Activated CD4-positive, alpha-beta T cell treated with anti-CD3 and anti-CD28 coated beads, Interleukin-2, amount 10 ng/mL, durations not matched to agents 7 days and 5 days (primary cell): ENCODE data around the gene TRRAP. TPM values are rescaled to one million over a fixed set of nuclear protein-coding genes. Genes with fewer than 3 reads are reported as not detected.
A peak's percentile ranks its signal among the peaks of the same experiment; 100 is the strongest.
"Not testable (repeated sequence)": the region's sequence is repeated elsewhere in the genome, so short reads cannot be mapped to it uniquely, and the experiment has no call there.

Experiments
- CTCF ChIA-PET: fragments of 350-600 bp; sonication (Branson Sonifier 250); formaldehyde crosslinking; loops from one replicate; lab custom pipeline; 2021; ENCODE audit warnings: antibody characterized with exemption; lab: Charles Lee
- POLR2A ChIA-PET: fragments of 350-600 bp; sonication (Branson Sonifier 250); formaldehyde crosslinking; loops from one replicate; lab custom pipeline; 2021; ENCODE audit warnings: antibody characterized with exemption; lab: Charles Lee
- DNase-seq: peaks from one replicate; pipeline ENCODE4 v3.0.0-alpha.2; 2020
- H3K27ac Mint-ChIP-seq: one replicate; pipeline ENCODE4 v1.8.0; 2021; ENCODE audit warnings: mild to moderate bottlenecking, moderate library complexity, mixed read lengths
- H3K27me3 Mint-ChIP-seq: one replicate; pipeline ENCODE4 v1.8.0; 2021; ENCODE audit warnings: mixed read lengths
- H3K36me3 Mint-ChIP-seq: one replicate; pipeline ENCODE4 v1.8.0; 2021; ENCODE audit warnings: low read depth, mixed read lengths
- H3K4me1 Mint-ChIP-seq: one replicate; pipeline ENCODE4 v1.8.0; 2021; ENCODE audit warnings: mixed read lengths
- H3K4me3 Mint-ChIP-seq: one replicate; pipeline ENCODE4 v1.8.0; 2021; ENCODE audit warnings: mild to moderate bottlenecking, moderate library complexity, mixed read lengths
- H3K9me3 Mint-ChIP-seq: one replicate; pipeline ENCODE4 v1.8.0; 2021; ENCODE audit warnings: mixed read lengths
- total RNA-seq, 2 experiments: library from RNA; stranded (reverse); gene quantifications; one replicate each; pipeline ENCODE4 v1.2.3, GENCODE V29; 2021

The TRRAP gene
- total RNA-seq, result 10 to 100 TPM; 63.4 to 65.1 TPM

GRCh38 chr7:98878365-98879197 is at the start of gene TRRAP:
TRRAP (plus strand) TSS chr7:98878532; CDS start chr7:98881151, 2,619 bp downstream.
- POLR2A ChIA-PET, result interaction anchor here (0.6 kb wide), 2 partner anchors 36 to 728 kb away, joined by 3 read pairs; no protein-coding TSS in a partner anchor
- Mint-ChIP-seq H3K4me1 (peaks cover 21% of the 10 kb centered on the region), H3K27ac (peak within 1 kb of the TSS; percentile 95), H3K27me3 (no peaks in the 10 kb centered on the region), H3K9me3 (no peaks in the 10 kb centered on the region), H3K36me3 (peaks cover 19% of the 10 kb centered on the region), H3K4me3 (peak within 1 kb of the TSS; percentile 96)
- CTCF ChIA-PET, result interaction anchor here (0.6 to 3.2 kb wide), 20 partner anchors 10 to 908 kb away, joined by 3 to 24 read pairs (median 3); partner anchors contain the start of genes ARPC1A and TMEM130
- peak; percentile 71 for DNase-seq

- no peaks in the 10 kb centered on the region for H3K9me3 Mint-ChIP-seq
- POLR2A ChIA-PET, result no interaction called here
Observed at GRCh38 chr7:98830972-98831548, 47.3 kb upstream of the TRRAP start.

GRCh38 chr7:98831641-98832221 is 46.6 kb upstream of the TRRAP start:
- H3K4me1 Mint-ChIP-seq, result no peaks in the 10 kb centered on the region
- H3K27ac Mint-ChIP-seq, result no peak overlapping the region
- no peaks in the 10 kb centered on the region for H3K27me3 Mint-ChIP-seq

More at GRCh38 chr7:98830972-98831548, 47.3 kb upstream of the TRRAP start:
- CTCF ChIA-PET, result interaction anchor here (0.6 to 1.5 kb wide), 5 partner anchors 9 to 409 kb away, joined by 3 to 4 read pairs (median 3); no protein-coding TSS in a partner anchor
- DNase-seq, result no peak
- H3K27me3 Mint-ChIP-seq, result no peaks in the 10 kb centered on the region
- H3K4me3 Mint-ChIP-seq, result no peak overlapping the region
- no peak overlapping the region for H3K27ac Mint-ChIP-seq
- H3K36me3 Mint-ChIP-seq, result no peaks in the 10 kb centered on the region
- H3K4me1 Mint-ChIP-seq, result no peaks in the 10 kb centered on the region

GRCh38 chr7:98833022-98833421 is 45.3 kb upstream of the TRRAP start:
- Mint-ChIP-seq H3K36me3 (no peaks in the 10 kb centered on the region), H3K4me3 (no peak overlapping the region), H3K4me1 (no peaks in the 10 kb centered on the region), H3K27ac (peak overlapping the region; percentile 33), H3K9me3 (no peaks in the 10 kb centered on the region), H3K27me3 (no peaks in the 10 kb centered on the region)
- POLR2A ChIA-PET, result interaction anchor here (0.7 kb wide), 1 partner anchor 749 kb away, joined by 3 read pairs; no protein-coding TSS in a partner anchor
- DNase-seq, result no peak
- CTCF ChIA-PET, result interaction anchor here (1.8 kb wide), 1 partner anchor 9 kb away, joined by 6 read pairs; no protein-coding TSS in a partner anchor

More at GRCh38 chr7:98831641-98832221, 46.6 kb upstream of the TRRAP start:
- H3K36me3 Mint-ChIP-seq, result no peaks in the 10 kb centered on the region
- no peaks in the 10 kb centered on the region for H3K9me3 Mint-ChIP-seq
- H3K4me3 Mint-ChIP-seq, result no peak overlapping the region
- peak; percentile 42 for DNase-seq
- POLR2A ChIA-PET, result no interaction called here
- CTCF ChIA-PET, result interaction anchor here (0.9 to 1.5 kb wide), 3 partner anchors 10 to 410 kb away, joined by 3 to 4 read pairs (median 3); no protein-coding TSS in a partner anchor

GRCh38 chr7:98834949-98835348 is 43.4 kb upstream of the TRRAP start:
- Mint-ChIP-seq H3K36me3 (no peaks in the 10 kb centered on the region), H3K9me3 (no peaks in the 10 kb centered on the region), H3K27me3 (no peaks in the 10 kb centered on the region), H3K4me3 (no peak overlapping the region), H3K4me1 (no peaks in the 10 kb centered on the region), H3K27ac (no peak overlapping the region)
- ChIA-PET POLR2A (no interaction called here), CTCF (interaction anchor here (0.6 to 1.0 kb wide), 2 partner anchors 168 to 399 kb away, joined by 3 to 5 read pairs; no protein-coding TSS in a partner anchor)
- DNase-seq, result no peak

GRCh38 chr7:98836811-98837629 is 41.3 kb upstream of the TRRAP start:
- Mint-ChIP-seq H3K36me3 (no peaks in the 10 kb centered on the region), H3K27ac (no peak overlapping the region), H3K9me3 (no peaks in the 10 kb centered on the region), H3K4me3 (no peak overlapping the region), H3K27me3 (no peaks in the 10 kb centered on the region), H3K4me1 (no peaks in the 10 kb centered on the region)
- POLR2A ChIA-PET, result no interaction called here
- DNase-seq, result peak; percentile 16
- CTCF ChIA-PET, result no interaction called here

GRCh38 chr7:98837630-98837972 is 40.7 kb upstream of the TRRAP start:
- Mint-ChIP-seq H3K9me3 (no peaks in the 10 kb centered on the region), H3K27ac (no peak overlapping the region), H3K27me3 (no peaks in the 10 kb centered on the region), H3K36me3 (no peaks in the 10 kb centered on the region), H3K4me1 (no peaks in the 10 kb centered on the region), H3K4me3 (no peak overlapping the region)
- CTCF ChIA-PET, result no interaction called here
- DNase-seq, result no peak
- POLR2A ChIA-PET, result no interaction called here

GRCh38 chr7:98840096-98840495 is 38.2 kb upstream of the TRRAP start:
- no peak overlapping the region for H3K4me3 Mint-ChIP-seq
- no peak overlapping the region for H3K27ac Mint-ChIP-seq
- POLR2A ChIA-PET, result no interaction called here
- no peaks in the 10 kb centered on the region for H3K36me3 Mint-ChIP-seq
- no peaks in the 10 kb centered on the region for H3K4me1 Mint-ChIP-seq
- H3K27me3 Mint-ChIP-seq, result no peaks in the 10 kb centered on the region
- no peaks in the 10 kb centered on the region for H3K9me3 Mint-ChIP-seq
- CTCF ChIA-PET, result interaction anchor here (1.4 kb wide), 1 partner anchor 10 kb away, joined by 3 read pairs; no protein-coding TSS in a partner anchor
- no peak for DNase-seq

GRCh38 chr7:98840722-98841121 is 37.6 kb upstream of the TRRAP start:
- POLR2A ChIA-PET, result no interaction called here
- H3K36me3 Mint-ChIP-seq, result no peaks in the 10 kb centered on the region

GRCh38 chr7:98841179-98841997 is 36.9 kb upstream of the TRRAP start:
- Mint-ChIP-seq H3K36me3 (no peaks in the 10 kb centered on the region), H3K9me3 (no peaks in the 10 kb centered on the region), H3K27ac (no peak overlapping the region), H3K4me1 (no peaks in the 10 kb centered on the region), H3K4me3 (no peak overlapping the region), H3K27me3 (no peaks in the 10 kb centered on the region)
- DNase-seq, result peak; percentile 67
- CTCF ChIA-PET, result interaction anchor here (0.5 to 1.9 kb wide), 8 partner anchors 8 to 420 kb away, joined by 3 to 7 read pairs (median 4); partner anchors contain the start of gene TRRAP
- POLR2A ChIA-PET, result no interaction called here

More at GRCh38 chr7:98840722-98841121, 37.6 kb upstream of the TRRAP start:
- Mint-ChIP-seq H3K4me1 (no peaks in the 10 kb centered on the region), H3K27ac (no peak overlapping the region), H3K9me3 (no peaks in the 10 kb centered on the region), H3K4me3 (no peak overlapping the region), H3K27me3 (no peaks in the 10 kb centered on the region)
- no peak for DNase-seq
- CTCF ChIA-PET, result interaction anchor here (0.5 to 1.9 kb wide), 5 partner anchors 10 to 420 kb away, joined by 3 to 7 read pairs (median 4); partner anchors contain the start of gene TRRAP

- H3K27ac Mint-ChIP-seq, H3K9me3 Mint-ChIP-seq, H3K4me3 Mint-ChIP-seq, DNase-seq, H3K36me3 Mint-ChIP-seq, H3K4me1 Mint-ChIP-seq, H3K27me3 Mint-ChIP-seq: not testable (repeated sequence)
- CTCF ChIA-PET, result interaction anchor here (0.6 to 1.9 kb wide), 6 partner anchors 9 to 421 kb away, joined by 3 to 7 read pairs (median 4); no protein-coding TSS in a partner anchor
- POLR2A ChIA-PET, result interaction anchor here (0.6 kb wide), 1 partner anchor 36 kb away, joined by 3 read pairs; the partner anchor contains the start of gene TRRAP
Observed at GRCh38 chr7:98842552-98842951, 35.8 kb upstream of the TRRAP start.
